ENCODE data around the gene ERC2.

ERC2 gene

GRCh38 chr3:56154297-56154696 lies 314.0 kb downstream of the ERC2 start:
- no peak for DNase-seq
- H3K4me1 Mint-ChIP-seq (ENCODE audit: low read depth), result no peaks in the 10 kb centered on the region
- H3K9me3 Mint-ChIP-seq, result no peaks in the 10 kb centered on the region
- no peaks in the 10 kb centered on the region for H3K36me3 Mint-ChIP-seq (ENCODE audit: low read depth)
- peaks cover 4% of the 10 kb centered on the region for H3K27me3 Mint-ChIP-seq
- no peak overlapping the region for H3K27ac Mint-ChIP-seq
- H3K4me3 Mint-ChIP-seq, result no peak overlapping the region

DNA sequence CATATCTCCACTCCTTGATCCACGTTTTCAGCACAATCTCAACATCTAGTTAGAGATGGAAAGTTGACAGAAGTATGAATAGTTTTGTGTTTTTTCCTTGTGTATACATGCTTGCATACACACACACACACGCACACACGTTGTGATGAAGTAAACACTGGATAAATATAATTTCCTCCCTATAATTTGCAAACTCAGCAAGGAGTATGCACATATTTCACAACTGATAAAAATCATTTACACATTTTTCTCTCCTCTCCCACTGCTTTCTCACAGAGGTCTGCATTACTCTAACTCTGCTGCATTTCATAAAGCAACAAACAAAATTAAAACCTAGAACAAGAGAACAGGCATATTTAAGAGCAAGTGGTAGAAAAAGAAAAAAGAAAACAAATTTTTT lies 320.9 kb downstream of the ERC2 start:
- Mint-ChIP-seq H3K4me3 (no peak overlapping the region), H3K9me3 (no peaks in the 10 kb centered on the region)

GRCh38 chr3:56145410-56145809 lies 322.9 kb downstream of the ERC2 start:
- no peak for DNase-seq
- no peak overlapping the region for H3K4me3 Mint-ChIP-seq
- H3K9me3 Mint-ChIP-seq, result no peaks in the 10 kb centered on the region
- H3K27ac Mint-ChIP-seq, result no peak overlapping the region
- H3K36me3 Mint-ChIP-seq (ENCODE audit: low read depth), result no peaks in the 10 kb centered on the region
- no peaks in the 10 kb centered on the region for H3K4me1 Mint-ChIP-seq (ENCODE audit: low read depth)
- H3K27me3 Mint-ChIP-seq, result peaks cover 5% of the 10 kb centered on the region

More for the DNA sequence above, 320.9 kb downstream of the ERC2 start:
- H3K27me3 Mint-ChIP-seq, result peaks cover 9% of the 10 kb centered on the region
- H3K36me3 Mint-ChIP-seq (ENCODE audit: low read depth), result no peaks in the 10 kb centered on the region
- H3K4me1 Mint-ChIP-seq (ENCODE audit: low read depth), result no peaks in the 10 kb centered on the region
- no peak overlapping the region for H3K27ac Mint-ChIP-seq
- no peak for DNase-seq

DNA sequence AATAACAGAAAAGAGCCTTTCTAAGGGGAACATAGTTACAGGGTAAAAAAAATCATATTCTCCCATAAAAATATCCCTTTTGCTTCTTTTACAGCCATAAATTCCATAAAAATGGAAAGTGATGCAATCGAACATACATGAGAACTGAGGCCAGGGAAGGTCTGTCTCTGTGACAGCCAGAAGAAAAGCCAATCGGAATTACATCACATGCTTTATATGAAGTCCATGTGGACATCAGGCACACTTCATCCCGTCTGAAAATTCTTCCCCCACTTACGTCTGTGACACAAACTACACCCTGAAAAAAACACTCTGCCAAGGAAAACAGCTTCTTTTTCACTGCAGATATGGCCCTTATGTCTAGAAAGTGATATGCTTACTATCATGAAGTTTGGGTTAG lies 323.5 kb downstream of the ERC2 start:
- DNase-seq, result no peak
- H3K9me3 Mint-ChIP-seq, result no peaks in the 10 kb centered on the region
- no peaks in the 10 kb centered on the region for H3K4me1 Mint-ChIP-seq (ENCODE audit: low read depth)
- peaks cover 5% of the 10 kb centered on the region for H3K27me3 Mint-ChIP-seq
- H3K4me3 Mint-ChIP-seq, result no peak overlapping the region
- H3K36me3 Mint-ChIP-seq (ENCODE audit: low read depth), result no peaks in the 10 kb centered on the region
- H3K27ac Mint-ChIP-seq, result no peak overlapping the region

DNA sequence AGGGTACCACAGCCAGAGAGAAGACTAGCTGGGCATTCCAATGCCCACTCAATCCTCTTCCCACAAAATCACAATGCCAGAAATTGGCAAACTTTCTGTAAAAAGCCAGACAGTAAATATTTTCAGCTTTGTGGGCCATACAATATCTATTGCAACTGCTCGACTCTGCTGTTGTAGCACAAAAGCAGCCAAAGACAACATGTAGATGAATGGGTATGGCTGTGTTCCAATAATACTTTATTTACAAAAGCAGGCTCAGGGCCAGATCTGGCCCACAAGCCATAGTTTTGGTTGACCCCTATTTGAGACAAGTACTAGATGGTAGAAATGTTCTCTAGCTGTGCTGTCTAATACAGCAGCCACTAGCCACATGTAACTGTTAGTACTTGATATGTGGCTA lies 330.9 kb downstream of the ERC2 start:
- Mint-ChIP-seq H3K36me3 (ENCODE audit: low read depth) (no peaks in the 10 kb centered on the region), H3K4me3 (no peak overlapping the region), H3K9me3 (no peaks in the 10 kb centered on the region), H3K4me1 (ENCODE audit: low read depth) (no peaks in the 10 kb centered on the region), H3K27ac (no peak overlapping the region), H3K27me3 (no peaks in the 10 kb centered on the region)
- DNase-seq, result no peak

DNA sequence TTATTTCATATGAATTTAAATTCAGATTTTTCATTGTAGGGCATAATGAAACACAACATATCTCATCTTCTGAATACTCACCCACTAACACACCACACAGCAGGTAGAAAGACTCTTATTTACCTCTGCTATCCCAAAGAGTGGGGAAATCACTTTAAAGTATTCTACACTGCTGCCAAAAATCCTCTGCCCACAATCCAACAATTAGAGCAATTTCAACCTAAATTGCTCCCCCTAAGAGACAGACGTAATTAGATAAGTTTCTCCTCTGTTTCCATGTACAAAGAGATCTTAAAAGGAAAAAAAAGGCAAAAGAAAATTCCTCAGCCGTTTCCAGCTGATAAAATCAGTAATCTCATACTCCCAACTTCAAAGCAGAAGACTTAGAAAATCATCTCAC lies 331.8 kb downstream of the ERC2 start:
- Mint-ChIP-seq H3K9me3 (no peaks in the 10 kb centered on the region), H3K36me3 (ENCODE audit: low read depth) (no peaks in the 10 kb centered on the region), H3K4me3 (no peak overlapping the region), H3K4me1 (ENCODE audit: low read depth) (peaks cover 3% of the 10 kb centered on the region), H3K27me3 (no peaks in the 10 kb centered on the region), H3K27ac (no peak overlapping the region)
- DNase-seq, result no peak

DNA sequence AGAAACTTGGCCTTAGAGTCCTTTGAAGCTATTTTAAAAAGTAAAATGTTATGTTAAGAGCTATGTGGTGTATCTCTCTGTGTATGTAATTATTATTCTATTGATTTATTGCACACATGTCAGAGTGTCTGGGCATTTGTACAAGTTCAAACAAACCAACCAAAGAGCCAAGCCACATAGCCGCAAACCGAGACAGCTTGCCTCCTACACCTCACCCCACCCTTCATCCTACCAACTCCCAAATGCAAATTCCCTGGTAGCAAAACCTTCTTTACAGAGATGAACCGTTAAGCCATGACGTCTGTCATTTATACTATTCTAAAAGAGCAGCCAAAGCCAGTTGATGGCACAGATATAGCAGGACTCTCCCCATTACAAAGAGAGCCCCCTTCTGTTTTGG lies 332.3 kb downstream of the ERC2 start:
- no peak overlapping the region for H3K4me3 Mint-ChIP-seq

GRCh38 chr3:56133423-56133822 lies 334.8 kb downstream of the ERC2 start:
- no peak overlapping the region for H3K27ac Mint-ChIP-seq
- no peaks in the 10 kb centered on the region for H3K9me3 Mint-ChIP-seq
- no peaks in the 10 kb centered on the region for H3K27me3 Mint-ChIP-seq
- peaks cover 3% of the 10 kb centered on the region for H3K4me1 Mint-ChIP-seq (ENCODE audit: low read depth)
- no peak for DNase-seq
- H3K4me3 Mint-ChIP-seq, result no peak overlapping the region
- H3K36me3 Mint-ChIP-seq (ENCODE audit: low read depth), result no peaks in the 10 kb centered on the region

More for the DNA sequence above, 332.3 kb downstream of the ERC2 start:
- H3K4me1 Mint-ChIP-seq (ENCODE audit: low read depth), result peaks cover 3% of the 10 kb centered on the region
- no peaks in the 10 kb centered on the region for H3K36me3 Mint-ChIP-seq (ENCODE audit: low read depth)
- no peaks in the 10 kb centered on the region for H3K27me3 Mint-ChIP-seq
- H3K27ac Mint-ChIP-seq, result no peak overlapping the region
- no peak for DNase-seq
- H3K9me3 Mint-ChIP-seq, result no peaks in the 10 kb centered on the region

DNA sequence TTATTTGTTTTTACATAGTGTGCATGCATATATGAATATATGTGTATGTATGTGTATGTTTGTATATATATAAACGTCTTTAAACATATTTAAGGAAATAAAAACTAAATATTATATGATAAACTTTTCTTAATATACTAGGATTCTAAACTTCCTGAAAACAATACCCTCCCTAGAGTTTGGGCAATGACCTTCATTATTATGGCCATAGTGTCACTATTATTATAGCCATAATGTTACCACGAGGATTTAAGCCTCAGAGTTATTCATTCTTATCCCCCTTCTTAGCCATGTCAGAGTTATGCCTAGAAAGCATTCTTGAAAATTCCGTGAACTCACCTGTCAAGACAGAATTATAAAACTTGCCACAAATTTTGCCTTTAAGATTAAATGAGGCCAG lies 335.5 kb downstream of the ERC2 start:
- no peak for DNase-seq
- Mint-ChIP-seq H3K27me3 (no peaks in the 10 kb centered on the region), H3K9me3 (no peaks in the 10 kb centered on the region), H3K27ac (no peak overlapping the region), H3K36me3 (ENCODE audit: low read depth) (no peaks in the 10 kb centered on the region), H3K4me3 (no peak overlapping the region), H3K4me1 (ENCODE audit: low read depth) (peaks cover 3% of the 10 kb centered on the region)

DNA sequence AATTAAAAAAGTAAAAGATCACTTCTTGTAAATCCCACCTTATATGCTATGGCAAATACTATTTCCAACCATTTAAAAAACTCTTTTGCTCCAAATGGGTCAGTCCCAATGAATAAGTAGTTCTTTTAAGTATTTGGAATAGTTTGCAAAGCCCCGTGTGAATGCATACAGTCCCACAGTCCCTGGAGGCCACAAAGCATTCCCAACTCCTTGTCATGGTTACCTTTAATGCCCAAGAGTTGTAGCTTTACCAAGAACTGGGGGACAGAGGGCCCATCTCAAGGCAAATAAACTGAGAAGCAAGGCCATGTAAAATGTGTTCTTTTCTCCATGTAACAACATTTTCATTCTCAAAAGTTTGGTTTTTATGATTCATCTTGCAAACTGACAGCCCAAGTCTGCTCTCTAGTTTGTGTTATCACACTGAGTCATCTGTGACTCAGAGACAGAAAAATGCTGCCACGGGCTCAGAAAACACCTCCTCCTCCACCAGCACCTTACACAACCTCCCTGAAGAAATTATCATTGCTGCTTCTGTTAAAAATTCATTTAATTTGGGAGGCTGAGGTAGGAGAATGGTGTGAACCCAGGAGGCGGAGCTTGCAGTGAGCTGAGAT lies 336.2 kb downstream of the ERC2 start:
- Mint-ChIP-seq H3K27ac (no peak overlapping the region), H3K27me3 (no peaks in the 10 kb centered on the region), H3K4me3 (no peak overlapping the region), H3K4me1 (ENCODE audit: low read depth) (peaks cover 3% of the 10 kb centered on the region), H3K36me3 (ENCODE audit: low read depth) (no peaks in the 10 kb centered on the region), H3K9me3 (no peaks in the 10 kb centered on the region)
- DNase-seq, result no peak

DNA sequence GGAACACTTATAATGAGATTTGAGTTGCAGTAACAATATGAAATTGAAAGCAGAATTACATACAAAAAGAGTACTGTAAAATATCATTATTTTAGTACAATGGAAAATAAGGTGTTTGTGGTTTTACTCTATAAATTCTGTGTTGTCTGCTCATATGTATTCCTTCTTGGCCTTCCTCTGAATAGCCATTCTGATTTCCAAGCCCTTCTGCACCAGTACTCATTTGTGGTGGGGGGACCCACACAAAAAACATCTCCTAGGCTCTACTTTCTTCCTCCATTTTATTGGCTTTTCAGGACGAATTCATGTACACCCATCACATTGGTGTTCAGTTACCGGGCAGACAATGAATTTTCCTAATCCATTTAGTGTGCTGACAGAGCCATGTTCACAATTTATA lies 338.2 kb downstream of the ERC2 start:
- DNase-seq, result no peak
- H3K36me3 Mint-ChIP-seq (ENCODE audit: low read depth), result no peaks in the 10 kb centered on the region
- H3K9me3 Mint-ChIP-seq, result no peaks in the 10 kb centered on the region
- no peak overlapping the region for H3K4me3 Mint-ChIP-seq
- no peaks in the 10 kb centered on the region for H3K27me3 Mint-ChIP-seq
- H3K27ac Mint-ChIP-seq, result no peak overlapping the region
- H3K4me1 Mint-ChIP-seq (ENCODE audit: low read depth), result peaks cover 3% of the 10 kb centered on the region

DNA sequence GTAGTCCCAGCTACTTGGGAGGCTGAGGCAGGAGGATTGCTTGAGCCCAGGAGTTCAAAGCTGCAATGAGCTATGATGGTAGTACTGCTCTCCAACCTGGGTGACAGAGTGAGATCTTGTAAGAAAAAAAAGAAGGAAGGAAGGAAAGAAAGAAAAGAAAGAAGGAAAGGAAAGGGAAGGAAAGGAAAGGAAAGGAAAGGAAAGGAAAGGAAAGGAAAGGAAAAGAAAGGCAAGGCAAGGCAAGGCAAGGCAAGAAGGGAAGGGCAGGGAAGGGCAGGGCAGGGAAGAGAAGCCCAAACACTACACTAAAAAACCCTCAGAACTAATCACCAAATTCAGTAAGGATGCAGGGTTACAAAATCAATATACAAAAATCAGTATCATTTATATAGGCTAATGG lies 341.6 kb downstream of the ERC2 start:
- no peaks in the 10 kb centered on the region for H3K9me3 Mint-ChIP-seq
- H3K27ac Mint-ChIP-seq, result no peak overlapping the region
- H3K27me3 Mint-ChIP-seq, result peaks cover 4% of the 10 kb centered on the region
- H3K4me1 Mint-ChIP-seq (ENCODE audit: low read depth), result no peaks in the 10 kb centered on the region
- DNase-seq, result no peak
- H3K4me3 Mint-ChIP-seq, result no peak overlapping the region
- H3K36me3 Mint-ChIP-seq (ENCODE audit: low read depth), result no peaks in the 10 kb centered on the region

DNA sequence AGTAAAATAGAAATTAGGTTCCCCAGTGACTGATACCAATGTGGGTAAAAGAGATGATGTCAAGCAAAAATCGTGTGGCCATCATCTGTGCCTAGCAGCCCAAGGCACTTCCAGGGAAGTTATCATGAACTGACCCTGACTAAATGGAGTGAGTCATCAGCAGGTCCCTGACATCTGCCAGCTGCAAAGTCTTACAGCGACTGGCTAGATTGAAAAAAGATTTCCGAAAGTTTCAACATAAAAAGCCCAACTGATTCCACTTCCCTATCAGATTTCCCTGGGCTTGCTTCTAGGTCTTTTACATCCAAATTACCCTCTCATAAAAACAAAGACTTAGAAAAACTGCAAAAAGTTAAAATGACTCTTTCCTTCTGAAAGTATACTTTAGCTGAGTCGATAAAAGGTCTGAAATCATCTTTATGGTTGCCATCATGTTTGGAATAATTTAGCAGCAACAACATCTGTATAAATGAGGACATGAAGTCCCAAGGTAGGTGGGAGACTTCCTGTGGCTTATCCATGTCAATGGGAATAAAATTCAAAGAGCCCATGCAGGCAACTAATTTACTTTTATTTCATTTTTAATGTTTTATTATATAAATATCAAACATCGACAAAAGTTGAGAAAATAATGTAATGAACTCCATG lies 342.8 kb downstream of the ERC2 start:
- Mint-ChIP-seq H3K4me3 (no peak overlapping the region), H3K4me1 (ENCODE audit: low read depth) (no peaks in the 10 kb centered on the region), H3K36me3 (ENCODE audit: low read depth) (no peaks in the 10 kb centered on the region), H3K27ac (no peak overlapping the region), H3K9me3 (no peaks in the 10 kb centered on the region), H3K27me3 (peaks cover 4% of the 10 kb centered on the region)
- DNase-seq, result no peak

- no peak for DNase-seq
- peaks cover 4% of the 10 kb centered on the region for H3K27me3 Mint-ChIP-seq
Measured at GRCh38 chr3:56124546-56124945, 343.7 kb downstream of the ERC2 start.

GRCh38 chr3:56123487-56123886 lies 344.8 kb downstream of the ERC2 start:
- Mint-ChIP-seq H3K9me3 (no peaks in the 10 kb centered on the region), H3K27me3 (peaks cover 4% of the 10 kb centered on the region), H3K36me3 (ENCODE audit: low read depth) (no peaks in the 10 kb centered on the region), H3K4me1 (ENCODE audit: low read depth) (no peaks in the 10 kb centered on the region), H3K4me3 (no peak overlapping the region), H3K27ac (no peak overlapping the region)
- DNase-seq, result no peak

More at GRCh38 chr3:56124546-56124945, 343.7 kb downstream of the ERC2 start:
- H3K9me3 Mint-ChIP-seq, result no peaks in the 10 kb centered on the region
- H3K4me3 Mint-ChIP-seq, result no peak overlapping the region
- no peaks in the 10 kb centered on the region for H3K36me3 Mint-ChIP-seq (ENCODE audit: low read depth)
- H3K4me1 Mint-ChIP-seq (ENCODE audit: low read depth), result no peaks in the 10 kb centered on the region
- no peak overlapping the region for H3K27ac Mint-ChIP-seq

Data from activated T-cell treated with anti-CD3 and anti-CD28 coated beads, Interleukin-2, amount 50 U/mL, for 24 hours (primary cell).